GM13977 (cell line): Measurements from ENCODE around the gene UBE4B.
"Not testable (repeated sequence)": the region's sequence is repeated elsewhere in the genome, so short reads cannot be mapped to it uniquely, and the experiment has no call there.

ENCODE experiments used
- DNase-seq: peaks from one replicate; pipeline ENCODE4 v3.0.0; 2012; ENCODE audit warnings: low spot score
- in situ Hi-C: fragments of 300-500 bp; cut with MboI; formaldehyde crosslinking; loops from one replicate; pipeline ENCODE4 v1.12.0; 2022; ENCODE audit warnings: low sequenced_read_pairs, low pct_unique_long_range_greater_than_20kb, mixed read lengths, inconsistent platforms; ENCODE audit not compliant: unreplicated experiment
- TF ChIP-seq, protein P1 (sequence below): IDR thresholded peaks from 2 replicates; pipeline ENCODE4 v1.5.1; 2012; ENCODE audit warnings: mild to moderate bottlenecking, control low read depth; ENCODE audit not compliant: insufficient read depth; ENCODE audit errors: extremely low read depth, missing control alignments

Gene UBE4B

DNA sequence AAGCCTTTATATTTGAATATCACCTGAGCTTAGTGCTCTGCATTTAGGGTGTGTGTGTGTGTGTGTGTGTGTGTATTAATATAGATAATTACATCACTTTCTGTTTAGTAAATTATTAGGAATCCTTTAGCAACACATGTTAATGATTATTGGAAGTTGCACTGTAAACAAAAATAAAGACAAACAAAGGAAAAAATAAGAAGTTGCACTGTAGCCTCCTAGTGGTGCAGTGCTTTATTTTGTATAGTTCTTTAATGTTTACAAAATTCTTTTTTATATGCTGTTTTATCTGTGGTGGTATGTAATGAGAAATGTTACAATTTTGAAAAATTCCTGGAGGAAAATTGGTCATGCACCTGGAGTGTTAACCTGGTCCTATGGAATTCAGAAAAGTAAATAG is 69.2 kb downstream of the UBE4B start:
- in situ Hi-C loops: no loop called here
- TF ChIP-seq, protein P1, sequence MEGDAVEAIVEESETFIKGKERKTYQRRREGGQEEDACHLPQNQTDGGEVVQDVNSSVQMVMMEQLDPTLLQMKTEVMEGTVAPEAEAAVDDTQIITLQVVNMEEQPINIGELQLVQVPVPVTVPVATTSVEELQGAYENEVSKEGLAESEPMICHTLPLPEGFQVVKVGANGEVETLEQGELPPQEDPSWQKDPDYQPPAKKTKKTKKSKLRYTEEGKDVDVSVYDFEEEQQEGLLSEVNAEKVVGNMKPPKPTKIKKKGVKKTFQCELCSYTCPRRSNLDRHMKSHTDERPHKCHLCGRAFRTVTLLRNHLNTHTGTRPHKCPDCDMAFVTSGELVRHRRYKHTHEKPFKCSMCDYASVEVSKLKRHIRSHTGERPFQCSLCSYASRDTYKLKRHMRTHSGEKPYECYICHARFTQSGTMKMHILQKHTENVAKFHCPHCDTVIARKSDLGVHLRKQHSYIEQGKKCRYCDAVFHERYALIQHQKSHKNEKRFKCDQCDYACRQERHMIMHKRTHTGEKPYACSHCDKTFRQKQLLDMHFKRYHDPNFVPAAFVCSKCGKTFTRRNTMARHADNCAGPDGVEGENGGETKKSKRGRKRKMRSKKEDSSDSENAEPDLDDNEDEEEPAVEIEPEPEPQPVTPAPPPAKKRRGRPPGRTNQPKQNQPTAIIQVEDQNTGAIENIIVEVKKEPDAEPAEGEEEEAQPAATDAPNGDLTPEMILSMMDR: no peak
- DNase-seq: no peak

DNA sequence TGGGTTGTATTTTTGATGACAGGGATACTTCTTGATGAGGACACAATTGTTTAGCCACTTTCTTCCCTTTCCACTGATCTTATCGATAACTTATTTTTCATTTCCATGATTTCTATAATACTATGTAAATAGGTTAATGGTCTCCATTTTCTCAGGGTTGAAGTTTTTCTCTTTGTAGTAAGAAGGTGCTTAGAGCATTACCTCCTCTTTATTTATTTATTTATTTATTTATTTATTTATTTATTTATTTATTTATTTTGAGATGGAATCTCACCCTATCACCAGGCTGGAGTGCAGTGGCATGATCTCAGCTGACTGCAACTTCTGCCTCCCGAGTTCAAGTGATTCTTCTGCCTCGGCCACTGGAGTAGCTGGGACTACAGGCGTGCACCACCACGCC is 70.4 kb downstream of the UBE4B start:
- DNase-seq: no peak
- TF ChIP-seq, protein P1: no peak
- in situ Hi-C loops: no loop called here

DNA sequence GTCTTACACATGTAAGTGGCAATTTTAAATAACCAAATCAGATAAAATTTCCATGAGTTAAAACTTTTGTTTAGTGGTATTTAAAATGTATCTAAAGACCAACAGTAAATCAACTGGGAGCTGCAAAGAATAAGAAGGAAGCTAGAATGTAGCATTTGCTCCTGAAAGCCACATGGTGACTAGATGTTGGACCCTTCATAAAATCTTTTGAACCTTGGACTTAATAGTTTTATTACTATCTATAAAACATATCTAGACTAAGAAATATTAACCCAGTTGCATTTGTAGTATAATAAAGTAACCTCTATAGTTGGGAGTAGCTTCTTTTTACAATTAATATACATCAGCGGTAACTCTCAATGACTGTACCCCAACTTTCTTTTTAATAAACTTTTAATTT is 72.1 kb downstream of the UBE4B start:
- no peak for DNase-seq
- in situ Hi-C loops: no loop called here
- TF ChIP-seq, protein P1: no peak

DNA sequence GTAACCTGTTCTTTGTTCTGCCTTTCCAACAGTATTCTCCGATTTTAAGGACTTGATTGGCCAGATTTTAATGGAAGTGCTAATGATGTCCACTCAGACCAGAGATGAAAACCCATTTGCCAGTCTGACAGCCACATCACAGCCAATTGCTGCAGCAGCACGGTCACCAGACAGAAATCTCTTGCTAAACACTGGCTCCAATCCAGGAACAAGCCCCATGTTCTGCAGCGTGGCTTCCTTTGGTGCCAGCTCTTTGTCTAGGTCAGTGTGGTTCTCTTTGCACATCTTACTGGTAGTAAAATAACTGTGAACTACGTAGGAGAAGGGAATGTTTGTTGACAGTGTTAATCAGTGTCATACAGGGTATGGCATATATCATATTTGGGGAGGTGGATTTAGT is 72.7 kb downstream of the UBE4B start:
- in situ Hi-C loops: no loop called here
- TF ChIP-seq, protein P1: no peak

DNA sequence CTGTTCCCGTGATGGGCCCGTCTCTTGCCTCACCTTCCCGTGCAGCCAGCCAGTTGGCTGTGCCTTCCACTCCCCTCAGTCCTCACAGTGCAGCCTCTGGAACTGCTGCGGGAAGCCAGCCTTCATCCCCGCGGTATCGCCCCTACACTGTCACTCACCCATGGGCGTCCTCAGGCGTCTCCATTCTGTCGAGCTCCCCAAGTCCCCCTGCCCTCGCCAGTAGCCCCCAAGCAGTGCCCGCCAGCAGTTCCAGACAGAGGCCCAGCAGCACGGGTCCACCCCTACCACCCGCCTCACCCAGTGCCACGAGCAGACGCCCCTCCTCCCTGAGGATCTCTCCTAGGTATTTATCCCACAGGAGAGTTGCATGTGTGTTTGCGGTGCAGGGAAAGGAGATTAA is 73.5 kb downstream of the UBE4B start:
- TF ChIP-seq, protein P1: no peak
- in situ Hi-C loops: no loop called here
- no peak for DNase-seq

More for the DNA sequence above, 72.7 kb downstream of the UBE4B start:
- no peak for DNase-seq

DNA sequence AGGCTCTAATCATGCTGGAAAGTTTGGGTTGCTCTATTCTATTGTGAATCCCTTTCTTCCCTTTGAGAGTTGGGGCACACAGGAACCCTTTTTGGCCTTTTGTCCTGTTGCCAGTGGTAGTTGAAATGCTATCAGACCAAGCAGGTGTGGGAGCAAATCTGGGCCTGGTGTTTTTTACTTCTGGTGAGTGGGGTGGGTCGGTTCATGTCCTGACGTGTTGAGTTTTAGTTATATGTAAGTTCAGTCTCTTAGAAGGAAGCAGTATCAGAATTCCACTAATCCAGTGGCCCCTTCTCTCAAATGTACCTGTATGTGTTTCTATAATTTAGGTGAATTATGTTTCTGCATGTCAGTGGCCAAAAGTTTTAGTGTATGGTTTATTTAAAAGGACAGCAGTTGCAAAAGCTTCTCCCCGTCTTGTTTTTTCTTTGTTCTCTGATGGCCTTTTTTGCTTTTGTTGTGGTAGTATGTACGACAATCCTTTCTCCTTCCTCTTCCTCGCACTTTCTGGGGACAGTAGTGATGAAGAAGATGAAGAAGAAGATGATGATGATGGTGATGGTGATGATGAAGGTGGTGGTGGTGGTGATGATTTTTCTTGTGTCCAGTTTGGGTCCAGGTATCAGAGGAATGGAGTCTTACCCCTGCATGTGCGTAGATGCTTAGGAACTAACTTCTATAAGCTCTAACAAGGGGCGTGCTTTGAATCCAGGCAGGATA is 74.2 kb downstream of the UBE4B start:
- DNase-seq: no peak
- TF ChIP-seq, protein P1: no peak
- in situ Hi-C loops: no loop called here

DNA sequence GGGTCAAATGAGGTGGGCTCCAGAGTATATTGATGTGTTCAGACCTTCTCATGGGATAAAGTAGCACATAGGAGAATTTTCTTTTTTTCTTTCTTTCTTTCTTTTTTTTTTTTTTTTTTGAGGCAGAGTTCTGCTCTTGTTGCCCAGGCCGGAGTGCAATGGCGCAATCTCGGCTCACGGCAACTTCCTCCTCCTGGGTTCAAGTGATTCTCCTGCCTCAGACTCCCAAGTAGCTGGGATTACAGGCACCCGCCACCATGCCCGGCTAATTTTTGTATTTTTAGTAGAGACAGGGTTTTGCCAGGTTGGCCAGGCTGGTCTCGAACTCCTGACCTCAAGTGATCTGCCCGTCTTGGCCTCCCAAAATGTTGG is 74.7 kb downstream of the UBE4B start:
- in situ Hi-C loops, DNase-seq: not testable (repeated sequence)
